ENCODE measurements around the gene TNRC18. TPM values are rescaled to one million over a fixed set of nuclear protein-coding genes. Genes with fewer than 3 reads are reported as not detected.

The TNRC18 gene
- total and polyA plus RNA-seq, 4 donors: 2.3 to 37.1 (median 20.4) TPM

- no peaks in the 10 kb centered on the region for H3K27me3 ChIP-seq (ENCODE audit: control insufficient read depth in 4 of 4, insufficient read depth in 4 of 4, low read length in 3 of 4)
- no peak overlapping the region for H3K4me3 ChIP-seq (ENCODE audit: low read depth in 1 of 3, low read length in 3 of 3)
- TF ChIP-seq TAF1 (conservative IDR thresholded peaks at IDR 0.05) (no peak), EGR1 (IDR thresholded peaks at IDR 0.05; ENCODE audit: low read depth in 2 of 2) (no peak), FOXA2 (IDR thresholded peaks at IDR 0.05) (no peak), GABPA (IDR thresholded peaks at IDR 0.05 in 1 of 2, conservative IDR thresholded peaks at IDR 0.05 in 1 of 2) (no peak), SP1 (IDR thresholded peaks at IDR 0.05) (no peak), ZBTB33 (IDR thresholded peaks at IDR 0.05) (no peak), CTCF (IDR thresholded peaks at IDR 0.05; ENCODE audit: low read depth, low read length, missing input control) (no peak), REST (IDR thresholded peaks at IDR 0.05) (no peak), NR2F2 (IDR thresholded peaks at IDR 0.05) (no peak), ATF3 (IDR thresholded peaks at IDR 0.05) (no peak), HNF4A (conservative IDR thresholded peaks at IDR 0.05) (no peak), HNF4G (IDR thresholded peaks at IDR 0.05) (no peak), RXRA (IDR thresholded peaks at IDR 0.05) (no peak), FOXA1 (IDR thresholded peaks at IDR 0.05) (no peak), YY1 (IDR thresholded peaks at IDR 0.05) (no peak), RAD21 (IDR thresholded peaks at IDR 0.05) (no peak), JUND (IDR thresholded peaks at IDR 0.05) (no peak), MAX (IDR thresholded peaks at IDR 0.05) (no peak)
- H3K4me1 ChIP-seq (ENCODE audit: control insufficient read depth in 4 of 4, insufficient read depth in 4 of 4, low read length in 3 of 4): peaks cover 9 to 24% (median 21%) of the 10 kb centered on the region in 4 donors
- no peak for DNase-seq (ENCODE audit: low spot score)
- 97% methylated on average over 19 of the region's 19 CpGs for WGBS
- H3K9ac ChIP-seq (ENCODE audit: low read depth in 1 of 2, low read length in 2 of 2): no peak overlapping the region
- peaks cover 5 to 30% (median 9%) of the 10 kb centered on the region in 4 donors for H3K36me3 ChIP-seq (ENCODE audit: control insufficient read depth in 4 of 4, insufficient read depth in 3 of 4, low read depth in 1 of 4, low read length in 3 of 4)
- H3K27ac ChIP-seq (ENCODE audit: low read depth in 1 of 2, low read length in 2 of 2): no peak overlapping the region
- H3K9me3 ChIP-seq (ENCODE audit: control insufficient read depth in 4 of 4, low read length in 3 of 4): no peaks in the 10 kb centered on the region
These were observed 71.1 kb downstream of the TNRC18 start for GRCh38 chr7:5352440-5353010.

Data from liver (tissue), 9 donors.